Epithelial cell of esophagus (primary cell): ENCODE measurements around the gene COMT.
A peak's percentile ranks its signal among the peaks of the same experiment; 100 is the strongest.

Experiments
- DNase-seq: peaks from one replicate; pipeline ENCODE4 v3.0.0; 2010; ENCODE audit warnings: low read depth
- H3K4me3 ChIP-seq: 2 replicates; pipeline ENCODE4 v1.5.1; 2011; ENCODE audit warnings: mild to moderate bottlenecking, low read length, control low read depth
- CTCF ChIP-seq: IDR thresholded peaks from 2 replicates; pipeline ENCODE4 v1.5.1; 2011; ENCODE audit warnings: low read depth, mild to moderate bottlenecking, low read length, control low read depth, inconsistent platforms; ENCODE audit not compliant: insufficient read depth; ENCODE audit errors: missing control alignments

COMT gene

DNA sequence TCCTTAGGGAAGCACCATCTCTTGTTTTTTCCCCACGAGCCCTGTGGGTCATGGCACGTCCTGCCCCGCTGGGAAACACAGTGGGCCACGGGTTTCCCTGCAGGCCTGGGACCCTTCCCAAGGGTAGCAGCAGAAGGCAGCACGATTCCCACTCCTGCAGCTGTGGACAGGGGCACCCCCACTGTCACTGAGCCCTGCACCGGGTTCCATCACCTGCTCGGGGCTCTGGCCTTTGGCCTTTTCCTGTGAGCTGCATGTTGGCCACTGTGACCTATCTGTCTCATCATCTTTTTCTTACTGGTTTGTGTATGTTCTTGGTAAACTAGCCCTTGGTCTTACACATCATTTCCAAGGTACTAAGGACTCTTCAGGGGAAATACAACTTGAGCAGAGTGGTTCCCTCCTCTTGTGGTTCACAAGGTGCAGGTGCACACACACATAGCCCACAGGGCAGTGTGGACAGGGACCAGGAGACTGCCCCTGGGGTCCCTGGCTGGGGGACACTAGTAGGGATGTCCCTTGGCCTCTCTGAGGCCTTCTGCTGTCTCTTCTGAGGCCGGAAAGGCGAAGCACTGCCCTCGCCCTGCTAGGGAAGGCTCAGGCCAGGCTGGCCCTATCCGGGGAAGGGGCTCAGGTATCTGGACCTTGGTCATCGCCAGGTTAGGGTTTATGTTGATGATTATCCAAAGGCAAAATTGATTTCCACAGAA lies 19.1 kb downstream of the COMT start:
- H3K4me3 ChIP-seq, result no peak overlapping the region
- DNase-seq, result no peak
- TF ChIP-seq CTCF, result no peak

- H3K4me3 ChIP-seq, result no peak overlapping the region
- no peak for TF ChIP-seq CTCF
- no peak for DNase-seq
Observed at GRCh38 chr22:19961201-19961580, 19.6 kb downstream of the COMT start.

- H3K4me3 ChIP-seq, result no peak overlapping the region
- no peak for TF ChIP-seq CTCF
- DNase-seq, result no peak
Observed at GRCh38 chr22:19961868-19962245, 20.3 kb downstream of the COMT start.

DNA sequence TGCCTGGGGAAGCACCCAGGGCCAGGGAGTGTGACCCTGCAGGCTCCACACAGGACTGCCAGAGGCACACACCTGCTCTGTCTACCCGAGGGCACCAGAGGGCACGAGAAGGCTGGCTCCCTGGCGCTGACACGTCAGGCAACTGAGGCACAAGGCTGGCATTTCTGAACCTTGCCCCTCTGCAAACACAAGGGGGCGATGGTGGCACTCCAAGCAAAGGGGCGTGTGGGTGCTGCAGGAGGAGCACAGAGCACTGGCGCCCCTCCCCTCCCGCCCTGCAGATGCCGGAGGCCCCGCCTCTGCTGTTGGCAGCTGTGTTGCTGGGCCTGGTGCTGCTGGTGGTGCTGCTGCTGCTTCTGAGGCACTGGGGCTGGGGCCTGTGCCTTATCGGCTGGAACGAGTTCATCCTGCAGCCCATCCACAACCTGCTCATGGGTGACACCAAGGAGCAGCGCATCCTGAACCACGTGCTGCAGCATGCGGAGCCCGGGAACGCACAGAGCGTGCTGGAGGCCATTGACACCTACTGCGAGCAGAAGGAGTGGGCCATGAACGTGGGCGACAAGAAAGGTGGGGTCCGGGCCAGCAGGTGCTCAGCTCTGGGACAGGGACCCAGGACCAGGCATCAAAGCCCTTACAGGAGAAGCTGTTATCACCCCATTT lies 20.8 kb downstream of the COMT start:
- peak overlapping the region; percentile 45 for H3K4me3 ChIP-seq
- TF ChIP-seq CTCF, result peak; percentile 81
- peak; percentile 93 for DNase-seq

- no peak for TF ChIP-seq CTCF
- DNase-seq, result peak; percentile 98
- peak overlapping the region; percentile 45 for H3K4me3 ChIP-seq
Observed at GRCh38 chr22:19962909-19963806, 21.6 kb downstream of the COMT start.

- no peak for TF ChIP-seq CTCF
- H3K4me3 ChIP-seq, result no peak overlapping the region
- DNase-seq, result no peak
Observed at GRCh38 chr22:19963863-19964642, 22.5 kb downstream of the COMT start.
